K562 (cell line): Measurements from ENCODE around the gene NR5A1. TPM values are rescaled to one million over a fixed set of nuclear protein-coding genes. Genes with fewer than 3 reads are reported as not detected.

ENCODE experiments used
- ATAC-seq: fragments of 200-7000 bp; cut with Tn5 transposase; 3 replicates; pipeline ENCODE4 v1.9.1; 2020; ENCODE audit warnings: moderate library complexity
- BruUV-seq: library from RNA; stranded (reverse); fragments of 400-500 nt; replicated peaks from 2 replicates; lab custom pipeline; 2021; lab: Mats Ljungman, UMichigan
- CTCF ChIA-PET: fragments of 300-600 bp; formaldehyde crosslinking; extraction: SDS; loops from one replicate; lab custom pipeline; 2021; ENCODE audit warnings: low intra/inter-chr PET ratio; lab: Yijun Ruan, JAX
- POLR2A ChIA-PET: fragments of 300-600, 350-650 bp; sonication (Branson Sonifier 250); formaldehyde crosslinking; extraction: SDS; loops from one replicate; lab custom pipeline; 2021; ENCODE audit warnings: antibody characterized with exemption, inconsistent platforms; lab: Yijun Ruan, JAX
- DNase-seq, 4 experiments: peaks; one replicate each; pipeline versions ENCODE4 v3.0.0 to v3.0.0-alpha.2; 2011 to 2018; ENCODE audit warnings: low spot score in 3 of 4, mixed read lengths in 3 of 4; ENCODE audit errors: extremely low read depth in 1 of 4
- FAIRE-seq: peaks from 2 replicates; lab custom pipeline; 2011; peaks lifted over from hg19 to GRCh38; lab: Jason Lieb, UNC
- H2AFZ ChIP-seq: 2 replicates; pipeline ENCODE4 v1.6.0; 2011; ENCODE audit warnings: low read depth, low read length, control low read depth, inconsistent platforms
- H3K27ac ChIP-seq: fragments of 200-600 bp; 3 replicates; pipeline ENCODE4 v1.8.0; 2011; ENCODE audit warnings: low read depth, mild to moderate bottlenecking, control low read depth, inconsistent platforms, low read length, moderate library complexity, mixed read lengths; ENCODE audit errors: extremely low read depth
- H3K27me3 ChIP-seq, 2 experiments: fragments of 300-600 bp in 1 of 2; 2 replicates in 1 of 2; 3 replicates in 1 of 2; pipeline versions ENCODE4 v1.6.0 to v1.8.0; 2011; ENCODE audit warnings: inconsistent platforms in 2 of 2, low read length in 2 of 2, mild to moderate bottlenecking in 1 of 2, mixed read lengths in 1 of 2, moderate library complexity in 1 of 2; ENCODE audit not compliant: control insufficient read depth in 2 of 2, insufficient read depth in 2 of 2
- H3K36me3 ChIP-seq: fragments of 300-600 bp; 3 replicates; pipeline ENCODE4 v1.8.0; 2011; ENCODE audit warnings: mild to moderate bottlenecking, low read length, inconsistent platforms; ENCODE audit not compliant: control insufficient read depth, insufficient read depth
- H3K4me1 ChIP-seq, 2 experiments: fragments of 200-600 bp in 1 of 2; replicated peaks in 1 of 2; 2 replicates in 1 of 2; 3 replicates in 1 of 2; pipeline versions ENCODE4 v1.5.1 to v1.8.0; 2011; ENCODE audit warnings: inconsistent platforms in 2 of 2, low read length in 2 of 2, mild to moderate bottlenecking in 1 of 2, mixed read lengths in 1 of 2, moderate library complexity in 1 of 2; ENCODE audit not compliant: control insufficient read depth in 2 of 2, insufficient read depth in 2 of 2
- H3K4me2 ChIP-seq: 2 replicates; pipeline ENCODE4 v1.6.1; 2011; ENCODE audit warnings: low read length, control low read depth, inconsistent platforms, mixed read lengths; ENCODE audit not compliant: insufficient read depth
- H3K4me3 ChIP-seq: fragments of 200-600 bp; sonication (generic), shearing (Covaris generic); 2 replicates; pipeline ENCODE4 v1.5.1; 2016; ENCODE audit warnings: control low read depth, inconsistent platforms
- H3K79me2 ChIP-seq: fragments of 200-600 bp; 3 replicates; pipeline ENCODE4 v1.8.0; 2011; ENCODE audit warnings: low read length, inconsistent platforms; ENCODE audit not compliant: control insufficient read depth, insufficient read depth
- H3K9ac ChIP-seq, 2 experiments: 2 replicates each; pipeline versions ENCODE4 v1.6.0 to v1.6.1; 2011; ENCODE audit warnings: low read depth in 2 of 2, low read length in 2 of 2, control low read depth in 1 of 2, inconsistent platforms in 1 of 2, mild to moderate bottlenecking in 1 of 2, mixed read lengths in 1 of 2; ENCODE audit not compliant: insufficient read depth in 1 of 2
- H3K9me1 ChIP-seq: one replicate; pipeline ENCODE4 v1.6.0; 2011; ENCODE audit warnings: inconsistent platforms, mild to moderate bottlenecking, low read length, moderate library complexity; ENCODE audit not compliant: control insufficient read depth, insufficient read depth
- H3K9me3 ChIP-seq: replicated peaks from 2 replicates; pipeline ENCODE4 v1.5.1; 2011; ENCODE audit warnings: low read depth, low read length, inconsistent platforms; ENCODE audit not compliant: control insufficient read depth, insufficient read depth
- H4K20me1 ChIP-seq: replicated peaks from 2 replicates; pipeline ENCODE4 v1.6.1; 2011; ENCODE audit warnings: low read length, inconsistent platforms, mixed read lengths; ENCODE audit not compliant: control insufficient read depth, insufficient read depth
- BDP1 ChIP-seq: IDR thresholded peaks from 3 replicates; pipeline ENCODE4 v1.6.1; 2011; ENCODE audit not compliant: insufficient read length, insufficient read depth
- CHCHD3 ChIP-seq: fragments of 250-450 bp; sonication (Bioruptor Pico); IDR thresholded peaks from 2 replicates; pipeline ENCODE4 v2.1.2; 2022; ENCODE audit warnings: mild to moderate bottlenecking
- E2F5 ChIP-seq: sonication (generic); formaldehyde crosslinking; IDR thresholded peaks from 2 replicates; pipeline ENCODE4 v1.8.0; 2022; ENCODE audit warnings: mild to moderate bottlenecking, missing genetic modification reagents
- GTF2A2 ChIP-seq: IDR thresholded peaks from 2 replicates; pipeline ENCODE4 v1.6.1; 2016; ENCODE audit warnings: mild to moderate bottlenecking, missing genetic modification characterization, missing compliant biosample characterization
- HDGF ChIP-seq: fragments of 450-650 bp; IDR thresholded peaks from 2 replicates; pipeline ENCODE4 v1.6.1; 2016
- MBD2 ChIP-seq: sonication (generic); IDR thresholded peaks from 2 replicates; pipeline ENCODE4 v1.6.1; 2016; ENCODE audit warnings: low read depth, borderline replicate concordance
- MEIS2 ChIP-seq: fragments of 450-650 bp; IDR thresholded peaks from 2 replicates; pipeline ENCODE4 v1.6.1; 2014; ENCODE audit warnings: mild to moderate bottlenecking; ENCODE audit not compliant: partially characterized antibody
- SIN3B ChIP-seq: fragments of 450-650 bp; IDR thresholded peaks from 2 replicates; pipeline ENCODE4 v1.6.1; 2017; ENCODE audit warnings: low read depth, mild to moderate bottlenecking, moderate library complexity
- SREBF2 ChIP-seq: sonication (generic); formaldehyde crosslinking; IDR thresholded peaks from 2 replicates; pipeline ENCODE4 v1.4.0; 2020; ENCODE audit warnings: mild to moderate bottlenecking, missing genetic modification reagents
- TCF3 ChIP-seq: sonication (generic); formaldehyde crosslinking; IDR thresholded peaks from 2 replicates; pipeline ENCODE4 v1.4.0; 2020; ENCODE audit warnings: mild to moderate bottlenecking, missing genetic modification reagents
- TFAM ChIP-seq: fragments of 250-450 bp; sonication (Bioruptor Pico); conservative IDR thresholded peaks from 2 replicates; pipeline ENCODE4 v1.5.0; 2021; ENCODE audit warnings: mild to moderate bottlenecking, moderate library complexity
- XRCC4 ChIP-seq: IDR thresholded peaks from one replicate; pipeline ENCODE4 v1.6.1; 2011; ENCODE audit not compliant: insufficient read depth, insufficient read length; ENCODE audit errors: extremely low read depth
- ZBTB1 ChIP-seq: sonication (generic); formaldehyde crosslinking; IDR thresholded peaks from 2 replicates; pipeline ENCODE4 v1.8.1; 2023; ENCODE audit warnings: missing genetic modification reagents, low read depth, mild to moderate bottlenecking, borderline replicate concordance
- ZNF586 ChIP-seq: fragments of 450-650 bp; formaldehyde crosslinking; conservative IDR thresholded peaks from 2 replicates; pipeline ENCODE4 v1.4.0; 2020; ENCODE audit warnings: mild to moderate bottlenecking, moderate library complexity
- WGBS: fragments of 100-300 bp; shearing (Covaris generic); methylation state at CpG from one replicate; pipeline ENCODE4 v1.1.6; 2016; ENCODE audit warnings: low coverage, mixed read lengths; ENCODE audit not compliant: insufficient coverage; ENCODE audit errors: missing lambda C conversion rate; 5-methylcytosine and 5-hydroxymethylcytosine counted together
- in situ Hi-C: fragments of 300-500 bp; cut with MboI; formaldehyde crosslinking; loops from 4 replicates; pipeline ENCODE4 v1.15.0; 2018; ENCODE audit warnings: inconsistent platforms, mixed read lengths
- intact Hi-C: fragments of 100-400 bp; cut with micrococcal nuclease; formaldehyde crosslinking; loops from 2 replicates; pipeline ENCODE4 v1.14.2; 2022
- polyA plus RNA-seq, 8 experiments: library from polyadenylated mRNA; depleted of rRNA in 4 of 8; stranded (reverse) in 5 of 8; unstranded in 3 of 8; fragments of >200 nt; fragmentation: Nextera tagmentation in 2 of 8; fragmentation: Illumina TruSeq in 1 of 8; extraction: Ambion mirVana in 2 of 8; extraction: Trizol in 1 of 8; gene quantifications; 2 replicates each; pipeline versions ENCODE4 v1.2.1 to v1.2.3, GENCODE V29; 2011 to 2014; ENCODE audit warnings: inconsistent platforms in 1 of 8, missing spikeins in 1 of 8
- total RNA-seq, 7 experiments: library from RNA; depleted of rRNA in 6 of 7; stranded (reverse); fragments of >200 nt in 6 of 7; fragmentation: Illumina TruSeq in 2 of 7; extraction: Trizol in 2 of 7; gene quantifications; 2 replicates each; pipeline versions ENCODE4 v1.2.1 to v1.2.3, GENCODE V29; 2011 to 2021; ENCODE audit warnings: low replicate concordance in 1 of 7
- TF ChIP-seq, protein P1 (sequence below), 2 experiments: fragments of 250-450 bp in 1 of 2; fragments of 450-650 bp in 1 of 2; sonication (Bioruptor Pico) in 1 of 2; IDR thresholded peaks; 2 replicates each; pipeline versions ENCODE4 v1.6.1 to v1.8.0; 2016 to 2021; ENCODE audit warnings: mild to moderate bottlenecking in 2 of 2, moderate library complexity in 2 of 2, missing compliant biosample characterization in 1 of 2, missing genetic modification characterization in 1 of 2

NR5A1 gene
- total and polyA plus RNA-seq, 9 of the 15 experiments (the other 6 are each of a cell fraction or from before 2014, with no cell fraction given): 0.11 to 0.32 (median 0.20) TPM; not detected in 6

- 42% methylated on average over 3 of the region's 3 CpGs for WGBS
- FAIRE-seq: peak; percentile 32
Measured at GRCh38 chr9:124496075-124496449, 11.1 kb downstream of the NR5A1 start.

More at GRCh38 chr9:124496075-124496449, 11.1 kb downstream of the NR5A1 start:
- peak overlapping the region in 1 of 2 experiments; percentile 49; a peak in 1 of 4 replicates for H3K9ac ChIP-seq
- no peak overlapping the region for H3K4me3 ChIP-seq
- no peak overlapping the region for H3K27ac ChIP-seq
- H3K79me2 ChIP-seq: no peaks in the 10 kb centered on the region
- ATAC-seq (no peak), DNase-seq (no peak)
- H3K9me3 ChIP-seq: no peaks in the 10 kb centered on the region
- TF ChIP-seq, protein P1, sequence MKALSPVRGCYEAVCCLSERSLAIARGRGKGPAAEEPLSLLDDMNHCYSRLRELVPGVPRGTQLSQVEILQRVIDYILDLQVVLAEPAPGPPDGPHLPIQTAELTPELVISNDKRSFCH (CRISPR knock-in tag; IDR thresholded peaks at IDR 0.05): no peak
- TF ChIP-seq, protein P1 (tag; IDR thresholded peaks at IDR 0.05): no peak
- TF ChIP-seq MEIS2: no peak
- no peak for TF ChIP-seq XRCC4
- no peak for TF ChIP-seq TFAM (CRISPR knock-in tag)
- no peak for TF ChIP-seq E2F5
- no peak for TF ChIP-seq TCF3 (CRISPR knock-in tag)
- TF ChIP-seq HDGF: no peak
- no peak for TF ChIP-seq ZNF586 (CRISPR knock-in tag)
- no peak for TF ChIP-seq SIN3B
- TF ChIP-seq ZBTB1 (CRISPR knock-in tag): no peak
- TF ChIP-seq MBD2: no peak
- TF ChIP-seq CHCHD3 (CRISPR knock-in tag): no peak
- no peak for TF ChIP-seq SREBF2 (CRISPR knock-in tag)
- TF ChIP-seq GTF2A2 (tag): no peak
- TF ChIP-seq BDP1: no peak
- BruUV-seq: no TSS peak
- H3K27me3 ChIP-seq: peaks cover 26 to 91% of the 10 kb centered on the region in 2 experiments; a peak in 4 of 5 replicates
- peaks cover 11 to 56% of the 10 kb centered on the region in 2 experiments; a peak in 3 of 5 replicates for H3K4me1 ChIP-seq
- no peak overlapping the region for H3K4me2 ChIP-seq
- no peaks in the 10 kb centered on the region for H3K9me1 ChIP-seq
- H2AFZ ChIP-seq: no peak overlapping the region
- CTCF ChIA-PET: no interaction called here
- in situ Hi-C loops (no loop called here), intact Hi-C loops (no loop called here)
- no peaks in the 10 kb centered on the region for H3K36me3 ChIP-seq
- POLR2A ChIA-PET: no interaction called here
- H4K20me1 ChIP-seq: peaks cover 25% of the 10 kb centered on the region; the same call in 1 of the 2 replicates
